GOT3 (cell line): ENCODE data around the gene PIK3AP1.
"Not testable (repeated sequence)": the region's sequence is repeated elsewhere in the genome, so short reads cannot be mapped to it uniquely, and the experiment has no call there.

Experiments
- DNase-seq: peaks from one replicate; lab custom pipeline; 2025; ENCODE audit warnings: mixed read lengths; lab: John Stamatoyannopoulos, UW

PIK3AP1 gene

GRCh38 chr10:96578022-96578421, 142.3 kb downstream of the PIK3AP1 start:
- no peak for DNase-seq

- no peak for DNase-seq
These were observed 143.2 kb downstream of the PIK3AP1 start for GRCh38 chr10:96577069-96577468.

- DNase-seq = no peak
These were observed 143.9 kb downstream of the PIK3AP1 start for GRCh38 chr10:96576277-96576980.

- not testable (repeated sequence) for DNase-seq
These were observed 145.8 kb downstream of the PIK3AP1 start for GRCh38 chr10:96574564-96574963.

GRCh38 chr10:96573036-96573435, 147.3 kb downstream of the PIK3AP1 start:
- no peak for DNase-seq

GRCh38 chr10:96570983-96571964, 149.0 kb downstream of the PIK3AP1 start:
- DNase-seq = no peak

- no peak for DNase-seq
These were observed 149.8 kb downstream of the PIK3AP1 start for GRCh38 chr10:96570511-96570910.

- no peak for DNase-seq
These were observed 151.9 kb downstream of the PIK3AP1 start for GRCh38 chr10:96568402-96568801.

- no peak for DNase-seq
These were observed 154.5 kb downstream of the PIK3AP1 start for GRCh38 chr10:96565774-96566173.

GRCh38 chr10:96560966-96561887, 159.1 kb downstream of the PIK3AP1 start:
- DNase-seq = no peak

- DNase-seq = no peak
These were observed 159.8 kb downstream of the PIK3AP1 start for GRCh38 chr10:96560489-96560888.

- no peak for DNase-seq
These were observed 164.3 kb downstream of the PIK3AP1 start for GRCh38 chr10:96556003-96556402.

GRCh38 chr10:96555330-96555729, 165.0 kb downstream of the PIK3AP1 start:
- DNase-seq = no peak

- DNase-seq = no peak
These were observed 171.7 kb downstream of the PIK3AP1 start for GRCh38 chr10:96548589-96548988.

GRCh38 chr10:96545558-96545957, 174.8 kb downstream of the PIK3AP1 start:
- DNase-seq = not testable (repeated sequence)
